Caco-2 (cell line): ENCODE data around the gene COLEC12. TPM values are rescaled to one million over a fixed set of nuclear protein-coding genes. Genes with fewer than 3 reads are reported as not detected.

ENCODE experiments used
- BruUV-seq: library from RNA; stranded (reverse); fragments of 400-500 nt; replicated peaks from 2 replicates; lab custom pipeline; 2021; lab: Mats Ljungman, UMichigan
- CTCF ChIA-PET: fragments of 300-600 bp; sonication (Branson Sonifier 250); formaldehyde crosslinking; loops from one replicate; lab custom pipeline; 2022; ENCODE audit warnings: antibody characterized with exemption; lab: Charles Lee
- POLR2A ChIA-PET: fragments of 300-600 bp; sonication (Branson Sonifier 250); formaldehyde crosslinking; loops from one replicate; lab custom pipeline; 2022; ENCODE audit warnings: antibody characterized with exemption; lab: Charles Lee
- DNase-seq, 2 experiments: peaks; one replicate each; pipeline versions ENCODE4 v3.0.0 to v3.0.0-alpha.2; 2020 to 2022
- H3K27me3 ChIP-seq: replicated peaks from 2 replicates; pipeline ENCODE4 v1.6.0; 2011; ENCODE audit warnings: low read length; ENCODE audit not compliant: control insufficient read depth, insufficient read depth
- H3K36me3 ChIP-seq: 2 replicates; pipeline ENCODE4 v1.5.1; 2011; ENCODE audit warnings: low read length; ENCODE audit not compliant: control insufficient read depth, insufficient read depth
- H3K4me1 ChIP-seq: fragments of 250-450 bp; sonication (Bioruptor Pico); 2 replicates; pipeline ENCODE4 v1.5.1; 2020; ENCODE audit warnings: mild to moderate bottlenecking
- H3K4me3 ChIP-seq: 2 replicates; pipeline ENCODE4 v1.5.1; 2011; ENCODE audit warnings: low read depth, mild to moderate bottlenecking, control low read depth, low read length
- H3K9me3 ChIP-seq: fragments of 250-450 bp; sonication (Bioruptor Pico); 2 replicates; pipeline ENCODE4 v1.5.1; 2020; ENCODE audit warnings: mild to moderate bottlenecking, moderate library complexity
- H3K27ac Mint-ChIP-seq: one replicate; pipeline ENCODE4 v1.8.0; 2022; ENCODE audit warnings: mixed read lengths; ENCODE audit not compliant: unreplicated experiment
- H3K27me3 Mint-ChIP-seq: one replicate; pipeline ENCODE4 v1.8.0; 2022; ENCODE audit warnings: mixed read lengths; ENCODE audit not compliant: insufficient read depth, unreplicated experiment
- H3K36me3 Mint-ChIP-seq: one replicate; pipeline ENCODE4 v1.8.0; 2022; ENCODE audit warnings: mild to moderate bottlenecking, mixed read lengths; ENCODE audit not compliant: insufficient read depth, unreplicated experiment
- H3K4me1 Mint-ChIP-seq: one replicate; pipeline ENCODE4 v1.8.0; 2022; ENCODE audit warnings: low read depth, mixed read lengths; ENCODE audit not compliant: unreplicated experiment
- H3K4me3 Mint-ChIP-seq: one replicate; pipeline ENCODE4 v1.8.0; 2022; ENCODE audit warnings: mild to moderate bottlenecking, moderate library complexity, mixed read lengths; ENCODE audit not compliant: unreplicated experiment
- H3K9me3 Mint-ChIP-seq: one replicate; pipeline ENCODE4 v1.8.0; 2022; ENCODE audit warnings: mixed read lengths; ENCODE audit not compliant: unreplicated experiment
- intact Hi-C: fragments of 100-400 bp; cut with micrococcal nuclease; formaldehyde crosslinking; loops from one replicate; pipeline ENCODE4 v1.10.0; 2022; ENCODE audit not compliant: unreplicated experiment
- total RNA-seq: library from RNA; stranded (reverse); gene quantifications from 2 replicates; pipeline ENCODE4 v1.2.3, GENCODE V29; 2022
- TF ChIP-seq, protein P1 (sequence below), 2 experiments: fragments of 200-600 bp in 1 of 2; IDR thresholded peaks; 1 replicate in 1 of 2; 2 replicates in 1 of 2; pipeline versions ENCODE4 v1.5.1 to v1.8.0; 2011 to 2022; ENCODE audit warnings: antibody characterized with exemption in 1 of 2, control low read depth in 1 of 2, inconsistent platforms in 1 of 2, low read depth in 1 of 2, low read length in 1 of 2, mild to moderate bottlenecking in 1 of 2, moderate library complexity in 1 of 2; ENCODE audit not compliant: insufficient read depth in 1 of 2, severe bottlenecking in 1 of 2, unreplicated experiment in 1 of 2

The COLEC12 gene
- total RNA-seq, 1 experiment from 2014 or later, result 0.09 TPM

DNA sequence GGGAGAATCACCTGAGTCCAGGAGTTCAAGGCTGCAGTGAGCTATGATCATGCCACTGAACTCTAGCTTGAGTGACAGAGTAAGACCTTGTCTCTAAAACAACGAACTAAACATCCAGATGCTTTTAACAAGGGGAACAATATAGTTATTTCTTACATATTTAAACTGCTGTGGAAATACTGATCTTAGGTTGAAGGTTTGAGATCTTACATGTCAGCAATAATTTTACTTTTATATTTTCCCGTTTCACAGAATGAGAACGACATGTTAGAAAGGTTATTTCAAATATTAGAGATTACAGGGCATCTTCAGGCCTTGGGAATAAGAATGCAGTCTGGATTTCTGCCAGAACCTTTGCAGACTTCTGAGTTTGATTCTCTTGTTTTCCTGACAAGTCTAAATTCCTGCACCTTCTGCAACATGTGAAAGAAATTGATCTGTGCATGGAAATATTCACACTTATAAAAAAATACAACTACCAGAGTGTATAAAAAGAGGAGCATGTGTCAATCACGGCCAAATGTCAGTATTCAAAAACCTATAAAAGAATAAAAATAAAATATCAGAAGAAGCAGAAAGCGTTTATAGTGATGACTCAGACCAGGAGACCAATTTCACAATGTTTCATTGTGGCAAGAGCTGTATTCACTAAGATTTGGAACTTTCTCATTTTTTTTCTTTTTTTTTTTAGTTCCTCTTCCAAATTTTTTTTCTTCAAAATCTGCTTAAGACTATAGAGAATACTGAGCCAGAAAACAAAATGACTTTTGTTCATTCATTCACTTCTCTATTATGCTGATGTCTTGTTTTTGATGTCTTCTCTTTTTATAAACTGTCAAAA, 29.6 kb downstream of the COLEC12 start:
- CTCF ChIA-PET, result no interaction called here
- H3K9me3 ChIP-seq, result no peaks in the 10 kb centered on the region
- intact Hi-C loops, result no loop called here
- POLR2A ChIA-PET, result no interaction called here
- no peaks in the 10 kb centered on the region for H3K36me3 ChIP-seq
- TF ChIP-seq, protein P1, sequence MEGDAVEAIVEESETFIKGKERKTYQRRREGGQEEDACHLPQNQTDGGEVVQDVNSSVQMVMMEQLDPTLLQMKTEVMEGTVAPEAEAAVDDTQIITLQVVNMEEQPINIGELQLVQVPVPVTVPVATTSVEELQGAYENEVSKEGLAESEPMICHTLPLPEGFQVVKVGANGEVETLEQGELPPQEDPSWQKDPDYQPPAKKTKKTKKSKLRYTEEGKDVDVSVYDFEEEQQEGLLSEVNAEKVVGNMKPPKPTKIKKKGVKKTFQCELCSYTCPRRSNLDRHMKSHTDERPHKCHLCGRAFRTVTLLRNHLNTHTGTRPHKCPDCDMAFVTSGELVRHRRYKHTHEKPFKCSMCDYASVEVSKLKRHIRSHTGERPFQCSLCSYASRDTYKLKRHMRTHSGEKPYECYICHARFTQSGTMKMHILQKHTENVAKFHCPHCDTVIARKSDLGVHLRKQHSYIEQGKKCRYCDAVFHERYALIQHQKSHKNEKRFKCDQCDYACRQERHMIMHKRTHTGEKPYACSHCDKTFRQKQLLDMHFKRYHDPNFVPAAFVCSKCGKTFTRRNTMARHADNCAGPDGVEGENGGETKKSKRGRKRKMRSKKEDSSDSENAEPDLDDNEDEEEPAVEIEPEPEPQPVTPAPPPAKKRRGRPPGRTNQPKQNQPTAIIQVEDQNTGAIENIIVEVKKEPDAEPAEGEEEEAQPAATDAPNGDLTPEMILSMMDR (IDR thresholded peaks at IDR 0.05; ENCODE audit: insufficient read depth in 1 of 2, low read depth in 1 of 2, low read length in 1 of 2, severe bottlenecking in 1 of 2, unreplicated experiment in 1 of 2), result no peak
- Mint-ChIP-seq H3K4me1 (peaks cover 8% of the 10 kb centered on the region), H3K9me3 (no peaks in the 10 kb centered on the region), H3K27ac (no peak overlapping the region), H3K27me3 (no peaks in the 10 kb centered on the region), H3K36me3 (no peaks in the 10 kb centered on the region), H3K4me3 (no peak overlapping the region)
- H3K4me1 ChIP-seq, result peaks cover 8% of the 10 kb centered on the region; the same call in 1 of the 2 replicates
- no peaks in the 10 kb centered on the region for H3K27me3 ChIP-seq
- no peak for DNase-seq
- no TSS peak for BruUV-seq
- no peak overlapping the region for H3K4me3 ChIP-seq

DNA sequence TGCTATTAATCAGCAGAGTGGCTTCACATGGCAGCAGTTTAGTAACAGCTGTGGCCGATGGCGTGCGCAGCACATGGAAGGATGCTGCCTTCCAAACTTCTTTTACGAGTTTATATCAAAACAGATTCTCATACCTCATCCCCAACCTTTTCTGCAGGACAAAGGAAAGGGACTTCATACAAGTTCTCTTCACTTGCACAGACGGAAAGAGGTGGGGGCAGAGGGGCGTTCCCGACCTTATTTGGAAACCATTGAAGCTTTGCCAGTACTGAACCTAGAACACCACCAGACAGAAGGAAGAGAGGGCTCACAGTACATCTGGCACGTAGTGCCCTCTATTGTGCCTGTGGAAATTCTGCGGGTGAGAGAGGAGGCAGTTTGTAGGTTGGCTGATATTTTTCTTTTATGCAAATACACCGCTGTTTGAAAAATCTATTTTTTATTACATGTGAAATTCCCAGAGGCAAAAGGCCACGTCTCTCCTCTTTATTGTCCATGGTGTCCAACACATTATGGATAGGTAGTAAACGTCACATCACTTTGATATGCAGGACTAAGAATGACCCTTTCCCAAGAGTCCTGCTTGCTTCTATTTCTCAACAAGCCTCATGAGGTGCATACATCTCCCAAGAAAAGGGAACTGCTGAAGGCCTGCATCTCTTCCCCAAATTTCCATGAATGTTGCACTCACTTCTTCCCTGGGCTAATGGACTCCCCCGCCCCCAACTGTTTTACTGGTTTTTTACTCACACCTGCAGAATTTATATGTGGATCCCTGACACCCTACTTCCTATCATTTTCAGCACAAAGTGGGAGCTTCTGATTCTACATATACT, 31.3 kb downstream of the COLEC12 start:
- H3K27me3 Mint-ChIP-seq, result no peaks in the 10 kb centered on the region
- H3K4me1 ChIP-seq, result no peaks in the 10 kb centered on the region
- H3K27me3 ChIP-seq, result no peaks in the 10 kb centered on the region
- H3K36me3 ChIP-seq, result no peaks in the 10 kb centered on the region
- ChIA-PET POLR2A (no interaction called here), CTCF (no interaction called here)
- no peak overlapping the region for H3K4me3 ChIP-seq
- H3K9me3 ChIP-seq, result no peaks in the 10 kb centered on the region
- intact Hi-C loops, result no loop called here
- no peak overlapping the region for H3K27ac Mint-ChIP-seq
- H3K4me1 Mint-ChIP-seq, result no peaks in the 10 kb centered on the region
- H3K36me3 Mint-ChIP-seq, result no peaks in the 10 kb centered on the region
- TF ChIP-seq, protein P1 (IDR thresholded peaks at IDR 0.05; ENCODE audit: insufficient read depth in 1 of 2, low read depth in 1 of 2, low read length in 1 of 2, severe bottlenecking in 1 of 2, unreplicated experiment in 1 of 2), result no peak
- H3K4me3 Mint-ChIP-seq, result no peak overlapping the region
- no peaks in the 10 kb centered on the region for H3K9me3 Mint-ChIP-seq
- DNase-seq, result no peak
- no TSS peak for BruUV-seq

DNA sequence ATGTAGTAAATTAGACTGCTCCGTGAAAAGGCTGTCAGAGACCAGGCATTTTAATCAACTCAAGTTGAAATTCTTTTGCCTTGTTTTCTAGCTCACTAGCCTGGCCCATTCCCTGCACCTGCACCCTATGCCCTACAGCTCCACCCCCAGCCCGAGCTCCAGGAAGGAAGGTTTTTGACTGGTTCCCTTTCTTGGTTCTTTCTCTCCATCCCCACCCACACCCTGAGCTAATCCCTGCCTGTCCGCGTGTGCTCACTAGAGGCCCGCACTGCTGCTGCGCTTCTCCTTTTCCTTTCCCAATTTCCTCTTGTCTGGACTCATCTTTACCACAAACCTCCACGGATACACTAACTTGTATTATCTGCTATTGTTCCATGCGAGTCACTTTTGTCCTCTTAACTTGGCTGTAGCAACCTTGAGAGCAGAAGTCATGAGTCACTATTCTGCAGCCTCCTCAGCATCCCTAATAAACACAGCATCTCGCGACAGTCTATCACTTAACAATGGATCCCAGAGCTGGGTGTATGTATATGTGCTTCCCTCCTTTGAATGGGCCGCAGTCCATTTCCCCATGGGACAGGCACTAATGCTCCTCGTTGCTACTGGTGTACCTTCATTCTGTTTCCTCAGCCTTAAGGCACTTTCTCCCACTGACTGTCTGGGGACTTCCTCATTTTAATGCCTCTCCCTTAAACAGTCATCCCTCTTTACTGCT, 36.5 kb downstream of the COLEC12 start:
- no peaks in the 10 kb centered on the region for H3K36me3 Mint-ChIP-seq
- H3K36me3 ChIP-seq, result no peaks in the 10 kb centered on the region
- H3K27me3 ChIP-seq, result no peaks in the 10 kb centered on the region
- intact Hi-C loops, result no loop called here
- no peaks in the 10 kb centered on the region for H3K9me3 Mint-ChIP-seq
- H3K4me1 Mint-ChIP-seq, result no peaks in the 10 kb centered on the region
- ChIA-PET CTCF (no interaction called here), POLR2A (no interaction called here)
- no peaks in the 10 kb centered on the region for H3K4me1 ChIP-seq
- no peak for DNase-seq
- H3K27ac Mint-ChIP-seq, result no peak overlapping the region
- no peak overlapping the region for H3K4me3 Mint-ChIP-seq
- 0 out of 2 replicates have a peak, but pooled peaks cover 7% of the 10 kb centered on the region for H3K9me3 ChIP-seq
- no TSS peak for BruUV-seq
- H3K4me3 ChIP-seq, result no peak overlapping the region
- H3K27me3 Mint-ChIP-seq, result no peaks in the 10 kb centered on the region
- TF ChIP-seq, protein P1 (IDR thresholded peaks at IDR 0.05; ENCODE audit: insufficient read depth in 1 of 2, low read depth in 1 of 2, low read length in 1 of 2, severe bottlenecking in 1 of 2, unreplicated experiment in 1 of 2), result no peak
